WTC11 (cell line): Measurements from ENCODE around the gene CYP27B1. TPM values are rescaled to one million over a fixed set of nuclear protein-coding genes. Genes with fewer than 3 reads are reported as not detected.

Experiments used
- CREM ChIP-seq: sonication (generic); formaldehyde crosslinking; IDR thresholded peaks from 2 replicates; pipeline ENCODE4 v1.8.1; 2022; ENCODE audit warnings: mild to moderate bottlenecking, missing genetic modification reagents, moderate library complexity
- E2F4 ChIP-seq: sonication (generic); formaldehyde crosslinking; IDR thresholded peaks from 2 replicates; pipeline ENCODE4 v1.8.1; 2022; ENCODE audit warnings: low read depth, mild to moderate bottlenecking, moderate library complexity, missing genetic modification reagents, borderline replicate concordance
- ELF4 ChIP-seq: sonication (generic); formaldehyde crosslinking; IDR thresholded peaks from 2 replicates; pipeline ENCODE4 v1.8.1; 2022; ENCODE audit warnings: low read depth, mild to moderate bottlenecking, moderate library complexity, missing genetic modification reagents
- EMX1 ChIP-seq: fragments of 250-450 bp; sonication (Bioruptor Pico); IDR thresholded peaks from 2 replicates; pipeline ENCODE4 v1.8.0; 2021; ENCODE audit warnings: mild to moderate bottlenecking
- ESRRA ChIP-seq: sonication (generic); formaldehyde crosslinking; IDR thresholded peaks from 2 replicates; pipeline ENCODE4 v1.8.1; 2022; ENCODE audit warnings: mild to moderate bottlenecking, missing genetic modification reagents, borderline replicate concordance
- FOXJ3 ChIP-seq: sonication (generic); formaldehyde crosslinking; IDR thresholded peaks from 2 replicates; pipeline ENCODE4 v1.9.0; 2021; ENCODE audit warnings: missing genetic modification reagents, mild to moderate bottlenecking, borderline replicate concordance
- FOXK1 ChIP-seq: sonication (generic); formaldehyde crosslinking; IDR thresholded peaks from 2 replicates; pipeline ENCODE4 v1.8.0; 2022; ENCODE audit warnings: mild to moderate bottlenecking, moderate library complexity, missing genetic modification reagents
- GRHL2 ChIP-seq: fragments of 250-450 bp; sonication (Bioruptor Pico); IDR thresholded peaks from 2 replicates; pipeline ENCODE4 v1.8.0; 2022; ENCODE audit warnings: mild to moderate bottlenecking, moderate library complexity; ENCODE audit not compliant: insufficient replicate concordance, severe bottlenecking
- IRF1 ChIP-seq: sonication (generic); formaldehyde crosslinking; IDR thresholded peaks from 2 replicates; pipeline ENCODE4 v1.8.0; 2023; ENCODE audit warnings: missing genetic modification reagents
- JAZF1 ChIP-seq: fragments of 250-450 bp; sonication (Bioruptor Pico); IDR thresholded peaks from 2 replicates; pipeline ENCODE4 v1.9.0; 2021; ENCODE audit warnings: moderate library complexity, mild to moderate bottlenecking, inconsistent platforms
- MLX ChIP-seq: sonication (generic); formaldehyde crosslinking; IDR thresholded peaks from 2 replicates; pipeline ENCODE4 v1.8.1; 2023; ENCODE audit warnings: mild to moderate bottlenecking, missing genetic modification reagents, moderate library complexity
- MXD4 ChIP-seq: fragments of 250-450 bp; sonication (Bioruptor Pico); IDR thresholded peaks from 2 replicates; pipeline ENCODE4 v1.8.0; 2021; ENCODE audit warnings: mild to moderate bottlenecking, moderate library complexity, borderline replicate concordance
- NFATC4 ChIP-seq: fragments of 250-450 bp; sonication (Bioruptor Pico); IDR thresholded peaks from 2 replicates; pipeline ENCODE4 v1.9.0; 2021; ENCODE audit warnings: mild to moderate bottlenecking
- PRDM15 ChIP-seq: sonication (generic); formaldehyde crosslinking; IDR thresholded peaks from 2 replicates; pipeline ENCODE4 v1.8.0; 2022; ENCODE audit warnings: missing genetic modification reagents
- RELA ChIP-seq: sonication (generic); formaldehyde crosslinking; IDR thresholded peaks from 2 replicates; pipeline ENCODE4 v1.8.1; 2022; ENCODE audit warnings: missing genetic modification reagents, mild to moderate bottlenecking, borderline replicate concordance
- TCF7 ChIP-seq: sonication (generic); formaldehyde crosslinking; IDR thresholded peaks from 2 replicates; pipeline ENCODE4 v1.8.0; 2022; ENCODE audit warnings: mild to moderate bottlenecking, low read depth, missing genetic modification reagents, moderate library complexity
- ZBTB21 ChIP-seq: sonication (generic); formaldehyde crosslinking; IDR thresholded peaks from 2 replicates; pipeline ENCODE4 v1.8.1; 2023; ENCODE audit warnings: mild to moderate bottlenecking, missing genetic modification reagents, borderline replicate concordance
- ZNF416 ChIP-seq: fragments of 250-450 bp; sonication (Bioruptor Pico); IDR thresholded peaks from 2 replicates; pipeline ENCODE4 v1.9.0; 2021; ENCODE audit warnings: mild to moderate bottlenecking, inconsistent platforms
- ZNF423 ChIP-seq: fragments of 250-450 bp; sonication (Bioruptor Pico); IDR thresholded peaks from 2 replicates; pipeline ENCODE4 v2.1.2; 2022; ENCODE audit warnings: mild to moderate bottlenecking, moderate library complexity
- total RNA-seq: library from RNA; stranded (reverse); gene quantifications from 3 replicates; pipeline ENCODE4 v1.2.3, GENCODE V29; 2021
- TF ChIP-seq, protein P1 (sequence below): sonication (generic); formaldehyde crosslinking; IDR thresholded peaks from 2 replicates; pipeline ENCODE4 v1.8.1; 2023; ENCODE audit warnings: mild to moderate bottlenecking, missing genetic modification reagents
- TF ChIP-seq, protein P2 (sequence below): sonication (generic); formaldehyde crosslinking; IDR thresholded peaks from 2 replicates; pipeline ENCODE4 v1.8.1; 2022; ENCODE audit warnings: mild to moderate bottlenecking, moderate library complexity, missing genetic modification reagents
- TF ChIP-seq, protein P3 (sequence below): sonication (generic); formaldehyde crosslinking; IDR thresholded peaks from 2 replicates; pipeline ENCODE4 v1.8.1; 2023; ENCODE audit warnings: mild to moderate bottlenecking, moderate library complexity, missing genetic modification reagents
- TF ChIP-seq, protein P4 (sequence below): sonication (generic); formaldehyde crosslinking; IDR thresholded peaks from 2 replicates; pipeline ENCODE4 v1.8.1; 2023; ENCODE audit warnings: mild to moderate bottlenecking, missing genetic modification reagents, borderline replicate concordance

The CYP27B1 gene
- total RNA-seq, 1 experiment from 2014 or later, result 2.1 TPM

GRCh38 chr12:57765003-57765697 lies 1.7 kb downstream of the CYP27B1 start (continued):
- TF ChIP-seq ELF4 (no peak), RELA (CRISPR knock-in tag) (0 out of 2 replicates have a peak, but pooled peaks have one; percentile 28), EMX1 (no peak), FOXK1 (no peak), ZNF423 (no peak), ZBTB21 (CRISPR knock-in tag) (no peak), TCF7 (CRISPR knock-in tag) (0 out of 2 replicates have a peak, but pooled peaks have one; percentile 60), FOXJ3 (CRISPR knock-in tag) (no peak), MXD4 (CRISPR knock-in tag) (no peak), GRHL2 (CRISPR knock-in tag) (no peak), JAZF1 (CRISPR knock-in tag) (no peak), ZNF416 (CRISPR knock-in tag) (no peak), PRDM15 (CRISPR knock-in tag) (no peak), IRF1 (CRISPR knock-in tag) (no peak), CREM (CRISPR knock-in tag) (no peak), E2F4 (no peak), MLX (no peak), ESRRA (no peak), NFATC4 (CRISPR knock-in tag) (no peak)
- TF ChIP-seq, protein P1, sequence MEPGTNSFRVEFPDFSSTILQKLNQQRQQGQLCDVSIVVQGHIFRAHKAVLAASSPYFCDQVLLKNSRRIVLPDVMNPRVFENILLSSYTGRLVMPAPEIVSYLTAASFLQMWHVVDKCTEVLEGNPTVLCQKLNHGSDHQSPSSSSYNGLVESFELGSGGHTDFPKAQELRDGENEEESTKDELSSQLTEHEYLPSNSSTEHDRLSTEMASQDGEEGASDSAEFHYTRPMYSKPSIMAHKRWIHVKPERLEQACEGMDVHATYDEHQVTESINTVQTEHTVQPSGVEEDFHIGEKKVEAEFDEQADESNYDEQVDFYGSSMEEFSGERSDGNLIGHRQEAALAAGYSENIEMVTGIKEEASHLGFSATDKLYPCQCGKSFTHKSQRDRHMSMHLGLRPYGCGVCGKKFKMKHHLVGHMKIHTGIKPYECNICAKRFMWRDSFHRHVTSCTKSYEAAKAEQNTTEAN (CRISPR knock-in tag), result peak; percentile 26; the same call in 1 of the 2 replicates
- TF ChIP-seq, protein P2, sequence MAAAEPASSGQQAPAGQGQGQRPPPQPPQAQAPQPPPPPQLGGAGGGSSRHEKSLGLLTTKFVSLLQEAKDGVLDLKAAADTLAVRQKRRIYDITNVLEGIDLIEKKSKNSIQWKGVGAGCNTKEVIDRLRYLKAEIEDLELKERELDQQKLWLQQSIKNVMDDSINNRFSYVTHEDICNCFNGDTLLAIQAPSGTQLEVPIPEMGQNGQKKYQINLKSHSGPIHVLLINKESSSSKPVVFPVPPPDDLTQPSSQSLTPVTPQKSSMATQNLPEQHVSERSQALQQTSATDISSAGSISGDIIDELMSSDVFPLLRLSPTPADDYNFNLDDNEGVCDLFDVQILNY (CRISPR knock-in tag), result no peak
- TF ChIP-seq, protein P3, sequence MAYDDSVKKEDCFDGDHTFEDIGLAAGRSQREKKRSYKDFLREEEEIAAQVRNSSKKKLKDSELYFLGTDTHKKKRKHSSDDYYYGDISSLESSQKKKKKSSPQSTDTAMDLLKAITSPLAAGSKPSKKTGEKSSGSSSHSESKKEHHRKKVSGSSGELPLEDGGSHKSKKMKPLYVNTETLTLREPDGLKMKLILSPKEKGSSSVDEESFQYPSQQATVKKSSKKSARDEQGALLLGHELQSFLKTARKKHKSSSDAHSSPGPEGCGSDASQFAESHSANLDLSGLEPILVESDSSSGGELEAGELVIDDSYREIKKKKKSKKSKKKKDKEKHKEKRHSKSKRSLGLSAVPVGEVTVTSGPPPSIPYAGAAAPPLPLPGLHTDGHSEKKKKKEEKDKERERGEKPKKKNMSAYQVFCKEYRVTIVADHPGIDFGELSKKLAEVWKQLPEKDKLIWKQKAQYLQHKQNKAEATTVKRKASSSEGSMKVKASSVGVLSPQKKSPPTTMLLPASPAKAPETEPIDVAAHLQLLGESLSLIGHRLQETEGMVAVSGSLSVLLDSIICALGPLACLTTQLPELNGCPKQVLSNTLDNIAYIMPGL (CRISPR knock-in tag), result peak; percentile 88
- TF ChIP-seq, protein P4, sequence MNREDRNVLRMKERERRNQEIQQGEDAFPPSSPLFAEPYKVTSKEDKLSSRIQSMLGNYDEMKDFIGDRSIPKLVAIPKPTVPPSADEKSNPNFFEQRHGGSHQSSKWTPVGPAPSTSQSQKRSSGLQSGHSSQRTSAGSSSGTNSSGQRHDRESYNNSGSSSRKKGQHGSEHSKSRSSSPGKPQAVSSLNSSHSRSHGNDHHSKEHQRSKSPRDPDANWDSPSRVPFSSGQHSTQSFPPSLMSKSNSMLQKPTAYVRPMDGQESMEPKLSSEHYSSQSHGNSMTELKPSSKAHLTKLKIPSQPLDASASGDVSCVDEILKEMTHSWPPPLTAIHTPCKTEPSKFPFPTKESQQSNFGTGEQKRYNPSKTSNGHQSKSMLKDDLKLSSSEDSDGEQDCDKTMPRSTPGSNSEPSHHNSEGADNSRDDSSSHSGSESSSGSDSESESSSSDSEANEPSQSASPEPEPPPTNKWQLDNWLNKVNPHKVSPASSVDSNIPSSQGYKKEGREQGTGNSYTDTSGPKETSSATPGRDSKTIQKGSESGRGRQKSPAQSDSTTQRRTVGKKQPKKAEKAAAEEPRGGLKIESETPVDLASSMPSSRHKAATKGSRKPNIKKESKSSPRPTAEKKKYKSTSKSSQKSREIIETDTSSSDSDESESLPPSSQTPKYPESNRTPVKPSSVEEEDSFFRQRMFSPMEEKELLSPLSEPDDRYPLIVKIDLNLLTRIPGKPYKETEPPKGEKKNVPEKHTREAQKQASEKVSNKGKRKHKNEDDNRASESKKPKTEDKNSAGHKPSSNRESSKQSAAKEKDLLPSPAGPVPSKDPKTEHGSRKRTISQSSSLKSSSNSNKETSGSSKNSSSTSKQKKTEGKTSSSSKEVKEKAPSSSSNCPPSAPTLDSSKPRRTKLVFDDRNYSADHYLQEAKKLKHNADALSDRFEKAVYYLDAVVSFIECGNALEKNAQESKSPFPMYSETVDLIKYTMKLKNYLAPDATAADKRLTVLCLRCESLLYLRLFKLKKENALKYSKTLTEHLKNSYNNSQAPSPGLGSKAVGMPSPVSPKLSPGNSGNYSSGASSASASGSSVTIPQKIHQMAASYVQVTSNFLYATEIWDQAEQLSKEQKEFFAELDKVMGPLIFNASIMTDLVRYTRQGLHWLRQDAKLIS (CRISPR knock-in tag), result no peak
